NCI-H524 (cell line): ENCODE measurements around the gene PCDHA10.
"Not testable (repeated sequence)": the region's sequence is repeated elsewhere in the genome, so short reads cannot be mapped to it uniquely, and the experiment has no call there.

ENCODE experiments used
- DNase-seq, 2 experiments: peaks; one replicate each; lab custom pipeline; 2025; lab: John Stamatoyannopoulos, UW

The PCDHA10 gene, protein sequence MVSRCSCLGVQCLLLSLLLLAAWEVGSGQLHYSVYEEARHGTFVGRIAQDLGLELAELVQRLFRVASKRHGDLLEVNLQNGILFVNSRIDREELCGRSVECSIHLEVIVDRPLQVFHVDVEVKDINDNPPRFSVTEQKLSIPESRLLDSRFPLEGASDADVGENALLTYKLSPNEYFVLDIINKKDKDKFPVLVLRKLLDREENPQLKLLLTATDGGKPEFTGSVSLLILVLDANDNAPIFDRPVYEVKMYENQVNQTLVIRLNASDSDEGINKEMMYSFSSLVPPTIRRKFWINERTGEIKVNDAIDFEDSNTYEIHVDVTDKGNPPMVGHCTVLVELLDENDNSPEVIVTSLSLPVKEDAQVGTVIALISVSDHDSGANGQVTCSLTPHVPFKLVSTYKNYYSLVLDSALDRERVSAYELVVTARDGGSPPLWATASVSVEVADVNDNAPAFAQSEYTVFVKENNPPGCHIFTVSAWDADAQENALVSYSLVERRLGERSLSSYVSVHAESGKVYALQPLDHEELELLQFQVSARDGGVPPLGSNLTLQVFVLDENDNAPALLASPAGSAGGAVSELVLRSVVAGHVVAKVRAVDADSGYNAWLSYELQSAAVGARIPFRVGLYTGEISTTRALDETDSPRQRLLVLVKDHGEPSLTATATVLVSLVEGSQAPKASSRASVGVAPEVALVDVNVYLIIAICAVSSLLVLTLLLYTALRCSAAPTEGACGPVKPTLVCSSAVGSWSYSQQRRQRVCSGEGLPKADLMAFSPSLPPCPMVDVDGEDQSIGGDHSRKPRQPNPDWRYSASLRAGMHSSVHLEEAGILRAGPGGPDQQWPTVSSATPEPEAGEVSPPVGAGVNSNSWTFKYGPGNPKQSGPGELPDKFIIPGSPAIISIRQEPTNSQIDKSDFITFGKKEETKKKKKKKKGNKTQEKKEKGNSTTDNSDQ

DNA sequence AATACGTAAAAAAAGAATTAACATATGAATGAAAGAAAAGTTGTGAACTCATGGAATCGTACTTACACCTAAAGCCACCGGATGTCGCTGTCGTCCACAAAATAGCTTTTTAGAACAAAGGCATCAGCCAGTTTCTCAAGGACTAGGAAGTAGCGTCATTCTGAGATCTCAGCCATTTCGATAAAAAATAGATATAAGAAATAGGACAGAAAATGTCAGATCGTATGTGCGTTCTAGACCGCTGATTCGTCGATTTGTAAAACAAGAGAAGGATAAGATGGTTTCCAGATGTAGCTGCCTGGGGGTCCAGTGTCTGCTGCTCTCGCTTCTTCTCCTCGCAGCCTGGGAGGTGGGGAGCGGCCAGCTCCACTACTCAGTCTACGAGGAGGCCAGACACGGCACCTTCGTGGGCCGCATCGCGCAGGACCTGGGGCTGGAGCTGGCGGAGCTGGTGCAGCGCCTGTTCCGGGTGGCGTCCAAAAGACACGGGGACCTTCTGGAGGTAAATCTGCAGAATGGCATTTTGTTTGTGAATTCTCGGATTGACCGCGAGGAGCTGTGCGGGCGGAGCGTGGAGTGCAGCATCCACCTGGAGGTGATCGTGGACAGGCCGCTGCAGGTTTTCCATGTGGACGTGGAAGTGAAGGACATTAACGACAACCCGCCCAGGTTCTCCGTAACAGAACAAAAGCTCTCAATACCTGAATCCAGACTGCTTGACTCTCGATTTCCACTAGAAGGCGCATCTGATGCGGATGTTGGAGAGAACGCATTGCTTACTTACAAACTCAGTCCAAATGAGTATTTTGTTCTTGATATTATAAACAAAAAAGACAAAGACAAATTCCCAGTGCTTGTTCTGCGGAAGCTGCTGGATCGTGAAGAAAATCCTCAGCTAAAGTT lies at the start of gene PCDHA10:
Gene PCDHA10, plus strand, starts transcription at position 126 of the 903 bp plus-strand sequence. Its CDS starts 152 bp downstream, at position 278.
- no peak for DNase-seq

DNA sequence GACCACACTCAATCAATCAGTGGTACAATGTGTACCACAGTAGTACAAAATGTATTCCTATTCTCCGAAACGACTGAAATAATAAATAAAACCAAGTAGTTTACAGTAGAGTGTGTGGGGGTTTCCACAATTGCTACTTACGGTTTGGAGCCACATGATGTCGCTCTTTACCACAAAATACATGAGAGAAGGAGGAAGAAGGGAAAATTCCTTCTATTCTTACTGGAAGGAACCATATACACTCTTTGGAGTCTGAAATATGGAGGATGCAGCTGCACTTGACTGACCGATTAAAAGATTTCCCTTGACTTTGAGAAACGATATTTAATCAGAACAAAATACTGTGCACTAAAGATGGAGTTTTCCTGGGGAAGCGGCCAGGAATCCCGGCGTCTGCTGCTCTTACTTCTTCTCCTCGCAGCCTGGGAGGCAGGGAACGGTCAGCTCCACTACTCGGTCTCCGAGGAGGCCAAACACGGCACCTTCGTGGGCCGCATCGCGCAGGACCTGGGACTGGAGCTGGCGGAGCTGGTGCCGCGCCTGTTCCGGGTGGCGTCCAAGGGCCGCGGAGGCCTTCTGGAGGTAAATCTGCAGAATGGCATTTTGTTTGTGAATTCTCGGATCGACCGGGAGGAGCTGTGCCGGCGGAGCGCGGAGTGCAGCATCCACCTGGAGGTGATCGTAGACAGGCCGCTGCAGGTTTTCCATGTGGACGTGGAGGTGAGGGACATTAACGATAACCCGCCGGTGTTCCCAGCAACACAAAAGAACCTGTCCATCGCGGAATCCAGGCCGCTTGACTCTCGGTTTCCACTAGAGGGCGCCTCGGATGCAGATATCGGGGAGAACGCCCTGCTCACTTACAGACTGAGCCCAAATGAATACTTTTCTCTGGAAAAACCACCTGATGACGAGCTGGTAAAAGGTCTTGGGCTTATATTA lies 48.6 kb upstream of the PCDHA10 start, which contains the start of gene PCDHA4:
Gene PCDHA4, plus strand, starts transcription at position 235 of the 942 bp plus-strand sequence.
- no peak for DNase-seq

DNA sequence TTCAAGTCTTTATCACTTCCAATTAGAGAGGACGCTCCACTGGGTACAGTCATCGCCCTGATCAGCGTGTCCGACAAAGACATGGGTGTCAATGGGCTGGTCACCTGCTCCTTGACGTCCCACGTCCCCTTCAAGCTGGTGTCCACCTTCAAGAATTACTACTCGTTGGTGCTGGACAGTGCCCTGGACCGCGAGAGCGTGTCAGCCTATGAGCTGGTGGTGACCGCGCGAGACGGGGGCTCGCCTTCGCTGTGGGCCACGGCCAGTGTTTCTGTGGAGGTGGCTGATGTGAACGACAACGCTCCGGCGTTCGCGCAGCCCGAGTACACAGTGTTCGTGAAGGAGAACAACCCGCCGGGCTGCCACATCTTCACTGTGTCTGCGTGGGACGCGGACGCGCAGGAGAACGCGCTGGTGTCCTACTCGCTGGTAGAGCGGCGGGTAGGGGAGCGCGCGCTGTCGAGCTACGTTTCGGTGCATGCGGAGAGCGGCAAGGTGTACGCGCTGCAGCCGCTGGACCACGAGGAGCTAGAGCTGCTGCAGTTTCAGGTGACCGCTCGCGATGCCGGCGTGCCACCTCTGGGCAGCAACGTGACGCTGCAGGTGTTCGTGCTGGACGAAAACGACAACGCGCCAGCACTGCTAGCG lies 47.3 kb upstream of the PCDHA10 start:
- DNase-seq, result not testable (repeated sequence)

DNA sequence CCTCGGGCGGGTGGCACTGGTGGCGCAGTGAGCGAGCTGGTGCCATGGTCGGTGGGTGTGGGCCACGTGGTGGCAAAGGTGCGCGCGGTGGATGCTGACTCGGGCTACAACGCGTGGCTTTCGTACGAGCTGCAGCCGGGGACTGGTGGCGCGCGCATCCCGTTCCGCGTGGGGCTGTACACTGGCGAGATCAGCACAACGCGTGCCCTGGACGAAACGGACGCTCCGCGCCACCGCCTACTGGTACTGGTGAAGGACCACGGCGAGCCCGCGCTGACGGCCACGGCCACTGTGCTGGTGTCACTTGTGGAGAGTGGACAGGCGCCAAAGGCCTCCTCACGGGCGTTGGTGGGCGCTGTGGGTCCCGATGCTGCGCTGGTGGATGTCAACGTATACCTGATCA lies 46.8 kb upstream of the PCDHA10 start:
- no peak for DNase-seq

DNA sequence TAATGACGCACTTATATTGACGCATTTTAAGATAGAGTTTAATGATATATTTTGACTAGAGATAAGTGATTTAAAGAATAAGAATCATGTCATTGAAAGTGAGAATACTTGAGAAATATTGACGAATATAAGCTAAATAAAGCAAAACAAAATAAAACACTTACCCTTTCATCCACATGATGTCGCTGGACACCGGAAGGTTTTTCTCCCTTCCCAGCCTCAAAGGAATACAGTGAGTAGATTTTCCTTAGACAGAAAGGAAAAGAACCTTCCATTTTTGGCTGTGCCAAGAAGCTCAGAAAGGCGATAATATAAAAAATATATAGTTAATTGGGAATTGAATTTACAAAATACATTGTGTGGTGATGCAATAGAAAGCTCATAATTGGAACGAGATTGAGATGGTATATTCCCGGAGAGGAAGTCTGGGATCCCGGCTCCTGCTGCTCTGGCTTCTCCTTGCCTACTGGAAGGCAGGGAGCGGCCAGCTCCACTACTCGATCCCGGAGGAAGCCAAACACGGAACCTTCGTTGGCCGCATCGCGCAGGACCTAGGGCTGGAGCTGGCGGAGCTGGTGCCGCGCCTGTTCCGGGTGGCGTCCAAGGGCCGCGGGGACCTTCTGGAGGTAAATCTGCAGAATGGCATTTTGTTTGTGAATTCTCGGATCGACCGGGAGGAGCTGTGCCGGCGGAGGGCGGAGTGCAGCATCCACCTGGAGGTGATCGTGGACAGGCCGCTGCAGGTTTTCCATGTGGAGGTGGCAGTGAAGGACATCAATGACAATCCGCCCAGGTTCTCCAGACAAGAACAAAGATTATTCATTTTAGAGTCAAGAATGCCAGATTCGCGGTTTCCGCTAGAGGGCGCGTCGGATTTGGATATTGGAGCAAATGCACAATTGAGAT lies 34.1 kb upstream of the PCDHA10 start, which contains the start of gene PCDHA5:
Gene PCDHA5, plus strand, starts transcription at position 239 of the 906 bp plus-strand sequence.
- no peak for DNase-seq

DNA sequence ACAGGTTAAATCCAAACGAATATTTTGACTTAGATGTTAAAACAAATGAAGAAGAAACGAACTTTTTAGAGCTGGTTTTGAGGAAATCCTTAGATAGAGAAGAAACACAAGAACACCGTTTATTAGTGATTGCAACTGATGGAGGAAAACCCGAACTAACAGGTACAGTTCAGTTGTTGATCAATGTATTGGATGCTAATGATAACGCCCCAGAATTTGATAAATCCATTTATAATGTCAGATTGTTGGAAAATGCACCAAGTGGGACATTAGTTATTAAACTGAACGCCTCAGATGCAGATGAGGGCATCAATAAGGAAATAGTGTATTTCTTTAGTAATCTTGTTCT lies 33.4 kb upstream of the PCDHA10 start:
- no peak for DNase-seq

DNA sequence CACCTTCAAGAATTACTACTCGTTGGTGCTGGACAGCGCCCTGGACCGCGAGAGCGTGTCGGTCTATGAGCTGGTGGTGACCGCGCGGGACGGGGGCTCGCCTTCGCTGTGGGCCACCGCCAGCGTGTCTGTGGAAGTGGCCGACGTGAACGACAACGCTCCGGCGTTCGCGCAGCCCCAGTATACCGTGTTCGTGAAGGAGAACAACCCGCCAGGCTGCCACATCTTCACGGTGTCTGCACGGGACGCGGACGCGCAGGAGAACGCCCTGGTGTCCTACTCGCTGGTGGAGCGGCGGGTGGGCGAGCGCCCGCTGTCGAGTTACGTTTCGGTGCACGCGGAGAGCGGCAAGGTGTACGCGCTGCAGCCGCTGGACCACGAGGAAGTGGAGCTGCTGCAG lies 32.7 kb upstream of the PCDHA10 start:
- DNase-seq, result not testable (repeated sequence)

DNA sequence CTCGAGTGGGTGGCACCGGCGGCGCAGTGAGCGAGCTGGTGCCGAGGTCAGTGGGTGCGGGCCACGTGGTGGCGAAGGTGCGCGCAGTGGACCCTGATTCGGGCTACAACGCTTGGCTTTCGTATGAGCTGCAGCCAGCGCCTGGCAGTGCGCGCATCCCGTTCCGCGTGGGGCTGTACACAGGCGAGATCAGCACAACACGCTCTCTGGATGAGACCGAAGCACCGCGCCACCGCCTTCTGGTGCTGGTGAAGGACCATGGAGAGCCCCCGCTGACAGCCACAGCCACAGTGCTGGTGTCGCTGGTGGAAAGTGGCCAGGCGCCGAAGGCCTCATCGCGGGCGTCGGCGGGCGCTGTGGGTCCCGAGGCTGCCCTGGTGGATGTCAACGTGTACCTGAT lies 32.2 kb upstream of the PCDHA10 start:
- no peak for DNase-seq

DNA sequence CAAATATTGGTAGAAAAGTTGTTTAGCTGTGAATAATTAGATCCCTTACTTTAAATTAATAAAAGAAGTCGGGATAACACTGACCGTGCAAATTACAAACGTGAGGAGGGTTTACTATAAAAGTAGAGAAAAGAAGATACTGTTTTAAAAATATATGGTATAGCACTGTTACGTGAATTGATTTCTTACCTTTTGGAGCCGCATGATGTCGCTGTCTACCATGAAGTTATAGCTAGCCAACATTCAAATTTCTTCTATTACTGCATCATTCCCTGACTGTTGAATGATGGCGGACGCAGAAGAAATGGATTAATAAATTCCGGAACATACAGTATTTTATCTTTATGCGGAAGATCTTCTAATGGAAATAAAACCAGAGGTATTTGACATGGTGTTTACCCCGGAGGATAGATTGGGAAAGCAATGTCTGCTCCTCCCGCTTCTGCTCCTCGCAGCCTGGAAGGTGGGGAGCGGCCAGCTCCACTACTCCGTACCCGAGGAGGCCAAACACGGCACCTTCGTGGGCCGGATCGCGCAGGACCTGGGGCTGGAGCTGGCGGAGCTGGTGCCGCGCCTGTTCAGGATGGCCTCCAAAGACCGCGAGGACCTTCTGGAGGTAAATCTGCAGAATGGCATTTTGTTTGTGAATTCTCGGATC lies 27.9 kb upstream of the PCDHA10 start, which contains the start of gene PCDHA6:
Gene PCDHA6, plus strand, starts transcription at position 257 of the 658 bp plus-strand sequence. Its CDS starts 132 bp downstream, at position 389.
- no peak for DNase-seq

DNA sequence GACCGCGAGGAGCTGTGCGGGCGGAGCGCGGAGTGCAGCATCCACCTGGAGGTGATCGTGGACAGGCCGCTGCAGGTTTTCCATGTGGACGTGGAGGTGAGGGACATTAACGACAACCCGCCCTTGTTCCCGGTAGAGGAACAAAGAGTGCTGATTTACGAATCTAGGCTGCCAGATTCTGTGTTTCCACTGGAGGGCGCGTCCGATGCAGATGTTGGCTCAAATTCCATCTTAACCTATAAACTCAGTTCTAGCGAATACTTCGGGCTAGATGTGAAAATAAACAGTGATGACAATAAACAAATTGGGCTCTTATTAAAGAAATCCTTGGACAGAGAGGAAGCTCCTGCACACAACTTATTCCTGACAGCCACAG lies 27.3 kb upstream of the PCDHA10 start:
- DNase-seq, result no peak

DNA sequence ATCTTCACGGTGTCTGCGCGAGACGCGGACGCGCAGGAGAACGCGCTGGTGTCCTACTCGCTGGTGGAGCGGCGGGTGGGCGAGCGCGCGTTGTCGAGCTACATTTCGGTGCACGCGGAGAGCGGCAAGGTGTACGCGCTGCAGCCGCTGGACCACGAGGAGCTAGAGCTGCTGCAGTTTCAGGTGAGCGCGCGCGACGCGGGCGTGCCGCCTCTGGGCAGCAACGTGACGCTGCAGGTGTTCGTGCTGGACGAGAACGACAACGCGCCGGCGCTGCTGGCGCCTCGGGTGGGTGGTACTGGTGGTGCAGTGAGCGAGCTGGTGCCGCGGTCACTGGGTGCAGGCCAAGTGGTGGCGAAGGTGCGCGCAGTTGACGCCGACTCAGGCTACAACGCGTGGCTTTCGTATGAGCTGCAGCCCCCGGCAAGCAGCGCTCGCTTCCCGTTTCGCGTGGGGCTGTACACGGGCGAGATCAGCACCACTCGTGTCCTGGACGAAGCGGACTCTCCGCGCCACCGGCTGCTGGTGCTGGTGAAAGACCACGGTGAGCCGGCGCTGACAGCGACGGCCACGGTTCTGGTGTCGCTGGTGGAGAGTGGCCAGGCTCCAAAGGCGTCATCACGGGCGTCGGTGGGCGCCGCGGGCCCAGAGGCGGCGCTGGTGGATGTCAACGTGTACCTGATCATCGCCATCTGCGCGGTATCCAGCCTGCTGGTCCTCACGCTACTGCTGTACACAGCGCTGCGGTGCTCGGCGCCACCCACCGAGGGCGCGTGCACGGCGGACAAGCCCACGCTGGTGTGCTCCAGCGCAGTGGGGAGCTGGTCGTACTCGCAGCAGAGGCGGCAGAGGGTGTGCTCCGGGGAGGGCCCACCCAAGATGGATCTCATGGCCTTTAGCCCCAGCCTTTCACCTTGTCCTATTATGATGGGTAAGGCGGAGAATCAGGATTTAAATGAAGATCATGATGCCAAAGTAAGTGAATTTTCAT lies 25.9 kb upstream of the PCDHA10 start:
- DNase-seq, result not testable (repeated sequence)

DNA sequence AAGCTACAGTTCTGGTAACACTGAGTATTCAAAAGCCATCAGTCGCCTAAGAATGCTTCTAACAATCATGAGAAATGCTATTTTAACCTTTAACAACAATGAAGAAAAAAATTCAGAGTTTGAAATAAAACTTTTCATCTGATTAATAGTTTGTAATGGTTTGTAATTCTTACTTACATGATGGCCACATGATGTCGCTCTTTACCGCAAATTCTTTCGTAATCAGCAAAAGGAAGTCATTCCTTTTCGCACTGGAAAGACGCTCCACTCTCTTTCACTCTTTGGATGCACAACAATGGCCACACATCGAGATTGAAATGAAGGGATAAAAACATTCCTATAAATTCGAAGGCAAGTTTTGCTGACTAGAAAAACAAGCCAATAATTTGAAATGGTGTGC lies 21.7 kb upstream of the PCDHA10 start, which contains the start of gene PCDHA7:
Gene PCDHA7, plus strand, starts transcription at position 277 of the 400 bp plus-strand sequence. Its CDS starts 115 bp downstream, at position 392.
- no peak for DNase-seq

DNA sequence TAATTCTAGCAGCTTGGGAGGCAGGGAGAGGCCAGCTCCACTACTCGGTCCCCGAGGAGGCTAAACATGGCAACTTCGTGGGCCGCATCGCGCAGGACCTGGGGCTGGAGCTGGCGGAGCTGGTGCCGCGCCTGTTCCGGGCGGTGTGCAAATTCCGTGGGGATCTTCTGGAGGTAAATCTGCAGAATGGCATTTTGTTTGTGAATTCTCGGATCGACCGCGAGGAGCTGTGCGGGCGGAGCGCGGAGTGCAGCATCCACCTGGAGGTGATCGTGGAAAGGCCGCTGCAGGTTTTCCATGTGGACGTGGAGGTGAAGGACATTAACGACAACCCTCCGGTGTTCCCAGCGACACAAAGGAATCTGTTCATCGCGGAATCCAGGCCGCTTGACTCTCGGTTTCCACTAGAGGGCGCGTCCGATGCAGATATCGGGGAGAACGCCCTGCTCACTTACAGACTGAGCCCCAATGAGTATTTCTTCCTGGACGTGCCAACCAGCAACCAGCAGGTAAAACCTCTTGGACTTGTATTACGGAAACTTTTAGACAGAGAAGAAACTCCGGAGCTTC lies 21.2 kb upstream of the PCDHA10 start:
- DNase-seq, result not testable (repeated sequence)

DNA sequence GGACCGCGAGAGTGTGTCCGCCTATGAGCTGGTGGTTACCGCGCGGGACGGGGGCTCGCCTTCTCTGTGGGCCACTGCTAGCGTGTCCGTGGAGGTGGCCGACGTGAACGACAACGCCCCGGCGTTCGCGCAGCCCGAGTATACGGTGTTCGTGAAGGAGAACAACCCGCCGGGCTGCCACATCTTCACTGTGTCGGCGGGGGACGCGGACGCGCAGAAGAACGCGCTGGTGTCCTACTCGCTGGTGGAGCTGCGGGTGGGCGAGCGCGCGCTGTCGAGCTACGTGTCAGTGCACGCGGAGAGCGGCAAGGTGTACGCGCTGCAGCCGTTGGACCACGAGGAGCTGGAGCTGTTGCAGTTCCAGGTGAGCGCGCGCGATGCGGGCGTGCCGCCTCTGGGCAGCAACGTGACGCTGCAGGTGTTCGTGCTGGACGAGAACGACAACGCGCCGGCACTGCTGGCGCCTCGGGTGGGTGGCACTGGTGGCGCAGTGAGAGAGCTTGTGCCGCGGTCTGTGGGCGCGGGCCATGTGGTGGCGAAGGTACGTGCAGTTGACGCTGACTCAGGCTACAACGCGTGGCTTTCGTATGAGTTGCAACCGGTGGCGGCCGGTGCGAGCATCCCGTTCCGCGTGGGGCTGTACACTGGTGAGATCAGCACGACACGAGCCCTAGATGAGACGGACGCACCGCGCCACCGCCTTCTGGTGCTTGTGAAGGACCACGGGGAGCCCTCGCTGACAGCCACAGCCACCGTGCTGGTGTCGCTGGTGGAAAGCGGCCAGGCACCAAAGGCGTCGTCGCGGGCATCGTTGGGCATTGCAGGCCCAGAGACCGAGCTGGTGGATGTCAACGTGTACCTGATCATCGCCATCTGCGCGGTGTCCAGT lies 19.8 kb upstream of the PCDHA10 start:
- DNase-seq, result no peak
